ENCODE results near the gene PDXP.

DNA sequence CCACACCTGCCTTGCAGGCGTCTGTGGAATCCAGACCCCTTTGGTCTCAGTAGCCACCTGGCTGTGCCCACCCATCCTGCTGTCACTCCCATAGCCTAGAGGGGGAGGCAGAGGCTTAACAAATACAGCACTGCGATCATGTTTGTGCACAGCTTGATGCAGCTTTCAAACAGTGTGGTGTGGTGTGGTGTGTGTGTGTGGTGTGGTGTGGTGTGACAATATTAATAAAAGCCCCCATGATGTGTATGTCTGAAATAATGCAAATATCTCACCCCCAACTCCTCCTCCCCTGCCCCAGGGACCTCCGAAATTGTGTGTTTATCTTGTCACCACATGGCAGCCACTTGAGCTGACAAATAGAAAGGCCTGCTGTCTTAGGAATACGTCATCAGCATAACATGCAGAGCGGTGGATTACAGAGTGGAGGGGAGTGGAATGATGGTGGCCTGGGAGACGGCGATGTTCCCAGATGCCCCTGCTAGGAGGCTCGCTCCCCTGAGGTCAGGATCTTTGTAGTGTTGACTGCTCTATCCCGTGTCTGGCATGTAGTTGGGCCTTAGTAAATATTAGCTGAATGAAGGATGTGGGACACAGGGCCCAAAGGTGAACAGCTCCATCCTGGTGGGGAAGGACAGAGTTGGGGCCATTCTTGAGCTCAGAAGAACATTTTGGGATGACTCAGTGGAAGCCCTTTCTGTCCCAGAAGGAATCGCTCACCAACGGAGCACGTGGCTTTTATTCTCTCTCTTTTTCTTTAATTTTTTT, 2.8 kb downstream of the PDXP start:
- TF ChIP-seq, protein P1, sequence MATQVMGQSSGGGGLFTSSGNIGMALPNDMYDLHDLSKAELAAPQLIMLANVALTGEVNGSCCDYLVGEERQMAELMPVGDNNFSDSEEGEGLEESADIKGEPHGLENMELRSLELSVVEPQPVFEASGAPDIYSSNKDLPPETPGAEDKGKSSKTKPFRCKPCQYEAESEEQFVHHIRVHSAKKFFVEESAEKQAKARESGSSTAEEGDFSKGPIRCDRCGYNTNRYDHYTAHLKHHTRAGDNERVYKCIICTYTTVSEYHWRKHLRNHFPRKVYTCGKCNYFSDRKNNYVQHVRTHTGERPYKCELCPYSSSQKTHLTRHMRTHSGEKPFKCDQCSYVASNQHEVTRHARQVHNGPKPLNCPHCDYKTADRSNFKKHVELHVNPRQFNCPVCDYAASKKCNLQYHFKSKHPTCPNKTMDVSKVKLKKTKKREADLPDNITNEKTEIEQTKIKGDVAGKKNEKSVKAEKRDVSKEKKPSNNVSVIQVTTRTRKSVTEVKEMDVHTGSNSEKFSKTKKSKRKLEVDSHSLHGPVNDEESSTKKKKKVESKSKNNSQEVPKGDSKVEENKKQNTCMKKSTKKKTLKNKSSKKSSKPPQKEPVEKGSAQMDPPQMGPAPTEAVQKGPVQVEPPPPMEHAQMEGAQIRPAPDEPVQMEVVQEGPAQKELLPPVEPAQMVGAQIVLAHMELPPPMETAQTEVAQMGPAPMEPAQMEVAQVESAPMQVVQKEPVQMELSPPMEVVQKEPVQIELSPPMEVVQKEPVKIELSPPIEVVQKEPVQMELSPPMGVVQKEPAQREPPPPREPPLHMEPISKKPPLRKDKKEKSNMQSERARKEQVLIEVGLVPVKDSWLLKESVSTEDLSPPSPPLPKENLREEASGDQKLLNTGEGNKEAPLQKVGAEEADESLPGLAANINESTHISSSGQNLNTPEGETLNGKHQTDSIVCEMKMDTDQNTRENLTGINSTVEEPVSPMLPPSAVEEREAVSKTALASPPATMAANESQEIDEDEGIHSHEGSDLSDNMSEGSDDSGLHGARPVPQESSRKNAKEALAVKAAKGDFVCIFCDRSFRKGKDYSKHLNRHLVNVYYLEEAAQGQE (IDR thresholded peaks at IDR 0.05; ENCODE audit: borderline replicate concordance) = no peak
- TF ChIP-seq POLR2AphosphoS5 (IDR thresholded peaks at IDR 0.05) (peak; percentile 69), SMC3 (conservative IDR thresholded peaks at IDR 0.05; ENCODE audit: poor library complexity) (peak; percentile 68), EZH2 (IDR thresholded peaks at IDR 0.05; ENCODE audit: borderline replicate concordance, insufficient read depth, low read length, poor library complexity, severe bottlenecking) (no peak), EP300 (conservative IDR thresholded peaks at IDR 0.05; ENCODE audit: poor library complexity, severe bottlenecking) (peak; percentile 83)
- TF ChIP-seq, protein P2, sequence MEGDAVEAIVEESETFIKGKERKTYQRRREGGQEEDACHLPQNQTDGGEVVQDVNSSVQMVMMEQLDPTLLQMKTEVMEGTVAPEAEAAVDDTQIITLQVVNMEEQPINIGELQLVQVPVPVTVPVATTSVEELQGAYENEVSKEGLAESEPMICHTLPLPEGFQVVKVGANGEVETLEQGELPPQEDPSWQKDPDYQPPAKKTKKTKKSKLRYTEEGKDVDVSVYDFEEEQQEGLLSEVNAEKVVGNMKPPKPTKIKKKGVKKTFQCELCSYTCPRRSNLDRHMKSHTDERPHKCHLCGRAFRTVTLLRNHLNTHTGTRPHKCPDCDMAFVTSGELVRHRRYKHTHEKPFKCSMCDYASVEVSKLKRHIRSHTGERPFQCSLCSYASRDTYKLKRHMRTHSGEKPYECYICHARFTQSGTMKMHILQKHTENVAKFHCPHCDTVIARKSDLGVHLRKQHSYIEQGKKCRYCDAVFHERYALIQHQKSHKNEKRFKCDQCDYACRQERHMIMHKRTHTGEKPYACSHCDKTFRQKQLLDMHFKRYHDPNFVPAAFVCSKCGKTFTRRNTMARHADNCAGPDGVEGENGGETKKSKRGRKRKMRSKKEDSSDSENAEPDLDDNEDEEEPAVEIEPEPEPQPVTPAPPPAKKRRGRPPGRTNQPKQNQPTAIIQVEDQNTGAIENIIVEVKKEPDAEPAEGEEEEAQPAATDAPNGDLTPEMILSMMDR (IDR thresholded peaks at IDR 0.05; ENCODE audit: poor library complexity, severe bottlenecking) = peak; percentile 77

All from neural cell (in vitro differentiated cells).